Activated CD4-positive, CD25-positive, alpha-beta regulatory T cell treated with anti-CD3 and anti-CD28 coated beads, Interleukin-2, amount 50 U/mL, for 72 hours (primary cell): ENCODE results near the gene GPX6.
"Not testable (repeated sequence)": the region's sequence is repeated elsewhere in the genome, so short reads cannot be mapped to it uniquely, and the experiment has no call there.

ENCODE experiments used
- DNase-seq: peaks from one replicate; pipeline ENCODE4 v3.0.0; 2021

GPX6 gene

DNA sequence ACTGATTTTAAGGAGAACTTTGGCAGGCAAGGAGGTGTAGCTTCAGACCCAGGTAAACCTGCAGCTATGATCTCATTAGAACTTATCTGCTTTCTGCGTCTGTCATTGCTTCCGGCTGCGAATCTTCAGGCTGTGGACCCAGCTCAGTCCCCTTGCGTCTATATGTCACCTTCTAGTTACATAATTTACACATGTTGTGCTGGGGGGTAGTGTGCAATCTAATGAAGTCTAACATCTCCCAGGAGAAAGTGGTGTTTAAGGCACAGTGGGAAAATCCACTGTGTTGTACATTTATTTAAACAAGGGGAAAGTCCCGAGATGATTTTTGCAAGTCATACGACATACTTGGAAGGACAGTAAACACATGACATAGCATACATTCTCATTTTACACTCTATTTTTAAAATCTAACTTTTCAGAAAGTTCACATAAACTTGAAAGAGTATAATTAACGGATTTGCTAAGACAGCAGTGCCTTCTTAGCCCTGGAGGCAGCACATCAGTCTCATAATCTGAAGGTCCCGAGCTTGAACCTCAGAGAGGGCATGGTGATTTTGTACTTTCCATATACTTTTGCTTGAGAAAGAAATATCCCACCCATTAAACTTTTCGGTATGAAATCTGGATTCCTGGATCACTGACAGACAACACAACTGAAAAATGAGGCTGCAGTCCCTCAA is 35.2 kb downstream of the GPX6 start:
- no peak for DNase-seq

DNA sequence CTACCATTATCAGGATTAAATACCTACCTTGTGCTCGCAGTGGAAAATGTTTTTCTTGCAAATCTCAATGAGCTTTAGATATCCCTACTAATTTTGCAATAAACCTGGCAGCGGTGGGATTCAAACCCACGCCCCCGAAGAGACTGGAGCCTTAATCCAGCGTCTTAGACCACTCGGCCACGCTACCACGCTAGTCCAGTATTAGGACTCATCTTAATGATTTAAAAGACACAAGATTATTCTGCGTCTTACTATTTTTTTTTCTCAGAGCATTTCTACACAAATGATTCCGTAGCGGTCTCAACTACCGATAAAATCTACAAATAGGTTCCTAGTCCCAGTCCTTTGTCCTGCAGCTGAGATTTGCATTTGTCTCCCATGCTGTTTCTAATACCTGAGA is 37.1 kb downstream of the GPX6 start:
- DNase-seq = no peak

DNA sequence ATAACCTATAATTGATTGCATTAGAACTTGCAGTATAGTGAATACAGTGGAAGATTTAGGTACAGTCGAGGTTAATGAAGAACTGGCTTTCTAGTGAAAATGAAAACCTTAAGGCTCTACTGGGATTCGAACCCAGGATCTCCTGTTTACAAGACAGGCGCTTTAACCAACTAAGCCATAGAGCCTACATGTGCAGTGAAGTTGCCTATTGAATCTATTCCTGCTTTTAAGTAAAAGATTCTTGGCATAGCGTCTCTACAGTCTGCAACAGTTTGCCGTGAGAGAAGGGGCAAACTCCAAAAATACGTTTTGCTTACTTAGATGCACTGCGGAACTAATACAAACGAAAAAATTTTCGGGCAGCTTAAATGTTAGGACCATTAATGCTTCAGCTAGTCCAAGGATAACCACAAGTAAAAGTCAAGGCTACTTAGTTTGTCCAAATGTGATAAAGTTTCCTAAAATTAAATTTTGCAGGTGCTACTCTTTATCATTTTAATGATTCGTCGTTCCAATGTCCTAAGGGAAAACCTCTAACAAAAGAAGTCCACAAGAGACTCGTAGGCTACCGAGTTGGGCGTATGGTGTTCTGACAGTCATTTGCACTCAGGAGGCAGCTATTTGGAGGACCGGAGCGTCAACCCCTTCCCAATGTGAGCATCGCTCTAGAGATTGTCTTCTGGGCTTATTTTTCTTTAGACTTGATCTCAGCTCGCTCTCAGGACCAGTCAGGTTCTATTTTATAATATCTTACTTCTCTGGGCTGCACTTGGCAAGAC is 41.0 kb downstream of the GPX6 start:
- DNase-seq = no peak

DNA sequence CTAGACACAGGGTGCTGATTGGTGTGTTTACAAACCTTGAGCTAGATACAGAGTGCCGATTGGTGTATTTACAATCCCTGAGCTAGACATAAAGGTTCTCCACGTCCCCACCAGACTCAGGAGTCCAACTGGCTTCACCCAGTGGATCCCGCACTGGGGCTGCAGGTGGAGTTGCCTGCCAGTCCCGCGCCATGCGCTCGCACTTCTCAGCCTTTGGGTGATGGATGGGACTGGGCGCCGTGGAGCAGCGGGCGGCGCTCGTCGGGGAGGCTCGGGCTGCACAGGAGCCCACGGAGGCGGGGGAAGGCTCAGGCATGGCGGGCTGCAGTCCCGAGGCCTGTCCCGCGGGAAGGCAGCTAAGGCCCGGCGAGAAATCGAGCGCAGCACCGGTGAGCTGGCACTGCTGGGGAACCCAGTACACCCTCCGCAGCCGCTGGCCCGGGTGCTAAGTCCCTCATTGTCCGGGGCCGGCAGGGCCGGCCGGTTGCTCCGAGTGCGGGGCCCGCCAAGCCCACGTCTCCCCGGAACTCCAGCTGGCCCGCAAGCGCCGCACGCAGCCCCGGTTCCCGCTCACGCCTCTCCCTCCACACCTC is 46.3 kb downstream of the GPX6 start:
- DNase-seq = not testable (repeated sequence)

DNA sequence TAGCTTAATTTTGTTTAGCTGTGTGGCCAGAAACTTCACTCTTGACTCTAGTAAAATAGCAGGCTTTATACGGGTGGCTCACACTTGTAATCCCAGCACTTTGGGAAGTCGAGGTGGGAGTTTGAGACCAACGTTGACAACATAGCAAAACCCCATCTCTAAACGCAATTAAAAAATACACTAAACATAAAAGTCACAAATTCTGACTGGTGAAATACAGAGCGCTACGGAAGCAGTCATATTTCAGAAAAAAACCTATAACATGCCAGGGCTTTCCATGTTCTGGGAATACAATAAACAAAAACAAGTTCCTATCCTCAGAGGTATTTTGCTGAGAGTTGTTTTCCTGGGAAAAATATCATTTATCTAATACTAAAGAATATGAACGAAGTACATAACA is 47.5 kb downstream of the GPX6 start:
- DNase-seq = no peak

DNA sequence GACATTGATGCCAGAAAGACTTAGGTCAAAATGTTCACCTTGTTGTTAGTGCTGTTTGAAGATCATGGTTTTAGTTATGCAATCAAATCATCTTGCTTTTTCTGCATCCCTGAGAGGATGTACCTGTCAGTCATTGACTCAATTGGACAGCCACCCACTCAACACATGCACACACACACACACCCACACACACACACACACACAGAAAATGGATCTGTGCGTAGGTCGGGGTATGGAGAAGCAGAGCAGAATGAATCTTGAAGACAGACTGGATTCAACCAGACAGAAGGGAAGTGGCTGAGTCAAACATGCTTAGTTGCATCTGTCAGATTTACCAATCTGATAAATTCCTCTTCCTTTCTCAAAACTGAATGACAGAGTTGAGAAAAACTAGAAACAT is 53.2 kb downstream of the GPX6 start:
- DNase-seq = no peak

DNA sequence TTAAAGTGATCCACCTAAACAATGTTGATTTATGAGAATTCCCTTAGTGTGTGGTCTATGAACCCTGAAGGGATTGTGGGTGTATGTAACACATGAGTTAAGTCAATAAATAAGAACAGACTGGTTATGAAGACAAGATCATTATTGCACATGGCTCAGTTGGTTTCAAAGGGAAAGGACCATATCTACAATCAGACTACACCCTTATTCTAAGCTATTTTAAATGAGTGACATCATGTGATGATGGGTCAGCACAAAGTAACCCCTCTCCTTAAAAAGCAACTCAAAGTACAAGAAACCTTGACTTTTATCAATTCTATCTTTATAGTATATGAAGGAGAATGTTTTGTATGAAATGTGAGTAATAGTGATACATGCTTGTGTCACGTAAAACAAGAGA is 57.0 kb downstream of the GPX6 start:
- DNase-seq = no peak
